Dermis microvascular lymphatic vessel endothelial cell (primary cell): ENCODE data around the gene LRRC74B. TPM values are rescaled to one million over a fixed set of nuclear protein-coding genes. Genes with fewer than 3 reads are reported as not detected.

Source experiments
- DNase-seq, 2 donors: peaks; one replicate each; pipeline versions ENCODE4 v3.0.0 to v3.0.0-alpha.2; 2010; ENCODE audit warnings: low read depth in 2 of 2
- total RNA-seq: library from RNA; depleted of rRNA; stranded (reverse); fragments of >200 nt; gene quantifications from 2 replicates; pipeline ENCODE4 v1.2.1, GENCODE V29; 2014

LRRC74B gene
- total RNA-seq, 1 donor from 2014 or later: not detected

- DNase-seq: no peak
Measured at GRCh38 chr22:21013657-21014201, 32.0 kb upstream of the LRRC74B start.

GRCh38 chr22:21014202-21014725 lies 31.5 kb upstream of the LRRC74B start:
- DNase-seq: peak; percentile 63 to 91

DNA sequence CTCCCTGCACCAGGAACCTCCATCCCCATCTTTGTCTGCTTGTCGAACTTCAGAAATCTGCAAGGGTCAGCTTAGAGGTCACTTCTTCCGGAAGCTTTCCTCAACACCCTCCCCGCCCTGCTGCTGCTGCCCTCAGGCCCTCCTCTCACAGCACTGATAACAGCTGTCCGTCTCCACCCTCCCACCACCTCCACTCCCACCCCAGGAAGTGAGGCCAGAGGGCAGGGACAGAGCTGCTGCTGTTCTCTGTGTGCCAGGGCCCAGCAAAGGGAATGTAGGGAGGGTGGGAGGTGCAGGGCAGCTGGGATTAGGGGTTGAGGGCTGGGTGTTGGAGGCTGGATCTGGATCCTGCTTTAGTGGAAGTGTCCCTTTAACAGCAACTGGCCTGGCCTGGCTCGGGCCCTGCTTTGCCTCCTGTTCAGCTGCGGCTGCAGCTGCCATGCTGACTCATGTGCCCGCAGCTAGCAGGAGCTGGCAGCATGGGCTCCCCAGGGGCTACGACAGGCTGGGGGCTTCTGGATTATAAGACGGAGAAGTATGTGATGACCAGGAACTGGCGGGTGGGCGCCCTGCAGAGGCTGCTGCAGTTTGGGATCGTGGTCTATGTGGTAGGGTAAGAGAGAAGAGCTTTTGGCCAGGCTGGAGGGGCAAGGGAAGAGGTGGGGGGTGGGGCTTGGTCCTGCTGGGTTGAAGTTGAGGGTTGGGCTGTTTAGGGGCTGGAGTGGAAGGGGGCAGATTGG lies 30.9 kb upstream of the LRRC74B start, which contains the start of gene P2RX6:
TSS of gene P2RX6 (plus strand) at position 440 of the 740 bp plus-strand sequence. CDS start at position 450, 10 bp downstream.
- DNase-seq: no peak

GRCh38 chr22:21015466-21016006 lies 30.2 kb upstream of the LRRC74B start:
- no peak for DNase-seq

GRCh38 chr22:21016644-21017420 lies 28.9 kb upstream of the LRRC74B start:
- DNase-seq: no peak

DNA sequence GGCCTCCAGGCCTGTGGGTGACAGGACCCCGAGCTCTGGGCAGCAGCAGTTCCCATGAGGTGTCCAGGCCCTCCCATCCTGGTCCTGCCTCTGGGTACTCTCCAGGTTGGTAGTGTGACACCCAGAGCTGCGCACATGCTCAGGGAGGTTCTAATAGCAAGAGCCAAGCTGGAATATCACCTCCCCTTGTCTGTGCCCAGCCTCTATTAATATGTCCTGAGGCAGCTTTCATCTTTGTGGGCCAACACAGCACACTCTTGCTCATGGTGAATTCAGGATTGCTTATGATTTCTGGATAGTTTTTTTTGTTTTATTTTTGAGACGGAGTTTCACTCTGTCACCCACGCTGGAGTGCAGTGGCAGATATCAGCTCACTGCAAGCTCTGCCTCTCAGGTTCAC lies 27.4 kb upstream of the LRRC74B start:
- no peak for DNase-seq

DNA sequence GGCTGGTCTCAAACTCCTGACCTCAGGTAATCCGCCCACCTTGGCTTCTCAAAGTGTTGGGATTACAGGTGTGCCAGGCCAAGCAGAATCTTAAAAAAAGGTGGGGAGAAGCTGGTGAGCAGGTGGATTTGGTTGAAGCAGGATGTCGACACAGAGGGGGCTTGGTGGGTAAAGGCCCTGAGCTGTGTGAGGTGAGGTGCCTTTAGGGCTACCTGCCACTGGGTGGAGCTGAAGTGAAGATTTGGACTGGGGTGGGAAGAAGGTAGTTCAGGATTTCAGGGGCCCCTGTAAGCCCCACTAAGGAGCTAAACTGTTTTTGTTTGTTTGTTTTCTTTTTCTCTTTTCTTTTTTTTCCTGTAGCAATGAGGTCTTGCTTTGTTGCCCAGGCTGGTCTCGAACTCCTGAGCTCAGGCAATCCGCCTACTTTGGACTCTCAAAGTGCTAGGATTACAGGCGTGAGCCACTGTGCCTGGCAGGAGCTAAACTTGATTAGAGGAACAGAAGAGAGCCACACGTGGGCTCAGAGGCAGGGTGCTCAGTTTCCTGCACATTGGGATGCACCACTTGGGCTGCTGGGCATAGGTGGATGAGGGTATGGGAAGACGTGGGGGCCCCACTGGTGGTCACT lies 24.8 kb upstream of the LRRC74B start:
- peak in 1 of 2 donors; percentile 14 for DNase-seq

DNA sequence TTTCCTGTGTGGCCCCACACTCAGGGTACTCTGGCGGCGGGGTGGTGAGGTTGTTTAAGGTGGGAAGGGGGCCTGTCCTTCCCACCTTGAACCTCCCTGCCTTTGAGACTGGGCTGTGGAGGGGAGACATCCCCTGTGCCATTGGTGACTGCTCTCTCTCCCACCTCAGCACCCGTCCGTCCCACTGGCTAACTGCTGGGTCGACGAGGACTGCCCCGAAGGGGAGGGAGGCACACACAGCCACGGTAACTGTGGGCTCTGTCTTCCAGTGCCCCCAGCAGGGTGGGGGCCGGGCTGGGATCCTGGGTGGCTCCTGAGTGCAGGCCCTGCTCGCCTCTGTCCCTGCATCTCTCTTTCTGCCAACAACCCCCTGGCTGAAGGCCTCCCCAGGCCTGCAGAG lies 23.2 kb upstream of the LRRC74B start:
- DNase-seq: no peak

GRCh38 chr22:21022955-21023614 lies 22.7 kb upstream of the LRRC74B start:
- no peak for DNase-seq

GRCh38 chr22:21025266-21025665 lies 20.5 kb upstream of the LRRC74B start:
- no peak for DNase-seq

- DNase-seq: no peak
Measured at GRCh38 chr22:21025763-21026755, 19.7 kb upstream of the LRRC74B start.

- DNase-seq: no peak
Measured at GRCh38 chr22:21026783-21027692, 18.7 kb upstream of the LRRC74B start.

DNA sequence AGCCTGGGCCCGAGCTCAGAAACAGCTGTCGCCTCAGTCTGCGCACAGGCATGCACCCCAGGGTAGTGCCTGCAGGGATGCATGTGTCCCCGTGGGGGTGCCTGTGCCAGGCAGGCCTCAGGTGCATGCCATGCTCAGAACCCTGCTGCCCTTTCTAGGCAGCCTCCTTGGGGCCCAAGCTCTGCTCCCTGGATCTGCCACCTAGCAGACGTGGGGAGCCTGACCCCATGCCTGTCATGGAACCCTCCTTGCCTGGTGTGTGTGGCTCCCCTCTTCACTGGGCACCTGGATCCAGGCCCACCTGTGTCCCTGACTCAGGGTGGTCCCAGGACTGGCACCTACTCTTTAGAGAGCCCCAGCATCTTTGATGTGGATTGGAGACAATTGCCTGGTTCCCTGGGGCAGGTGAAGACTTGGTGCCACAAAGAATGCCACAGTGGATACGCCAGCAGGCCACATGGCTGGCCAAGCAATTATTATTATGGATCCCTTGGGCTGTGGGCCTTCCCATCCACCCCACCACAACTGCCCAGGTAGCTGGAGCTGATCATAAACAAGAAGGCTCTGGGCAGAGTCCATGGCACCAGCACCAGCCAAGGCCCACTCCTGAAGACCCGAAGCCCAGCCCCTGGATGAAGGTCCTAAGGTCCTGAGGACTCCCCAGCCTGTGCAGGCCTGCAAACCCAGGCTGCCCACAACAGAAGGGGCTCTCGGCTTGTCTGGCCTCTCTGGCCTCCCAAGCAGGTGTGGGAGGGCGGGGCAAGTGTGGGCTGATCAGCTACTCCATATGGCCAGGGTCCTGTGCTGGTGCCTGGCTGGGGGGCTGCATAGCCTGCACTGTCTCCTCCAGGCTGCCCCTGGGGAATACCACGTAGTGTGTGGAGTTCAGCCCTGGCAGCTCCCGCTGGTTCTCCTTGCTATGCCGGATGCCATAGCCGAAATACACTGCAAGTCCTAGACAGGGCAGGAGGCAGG lies 17.2 kb upstream of the LRRC74B start:
- no peak for DNase-seq

DNA sequence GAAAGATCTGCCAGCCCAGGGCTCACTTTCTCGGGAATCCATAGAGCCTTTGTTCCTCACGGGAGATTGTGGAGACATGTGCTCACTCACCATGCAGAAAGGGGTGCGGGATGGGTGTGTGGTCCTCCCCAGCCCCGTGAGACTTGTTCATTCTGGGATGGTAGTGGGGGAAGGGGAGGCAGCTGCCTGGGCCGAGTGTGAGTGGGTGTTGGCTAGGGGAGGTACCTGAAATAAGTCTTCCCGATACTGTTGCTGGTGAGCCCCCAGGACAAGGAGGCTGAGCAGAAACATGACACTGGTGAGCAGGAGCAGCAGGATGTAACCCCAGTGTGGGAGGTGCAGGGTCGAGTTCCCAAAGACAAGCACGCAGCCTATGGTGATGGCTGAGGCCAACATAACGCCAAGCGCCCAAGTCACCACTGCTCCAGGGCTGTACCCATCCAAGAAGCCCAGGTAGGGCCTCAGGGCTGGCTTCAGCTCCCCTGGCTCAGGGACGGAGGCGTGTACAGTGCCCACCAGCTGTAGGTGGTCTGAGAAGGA lies 16.2 kb upstream of the LRRC74B start:
- DNase-seq: no peak

GRCh38 chr22:21030032-21030431 lies 15.7 kb upstream of the LRRC74B start:
- no peak for DNase-seq

DNA sequence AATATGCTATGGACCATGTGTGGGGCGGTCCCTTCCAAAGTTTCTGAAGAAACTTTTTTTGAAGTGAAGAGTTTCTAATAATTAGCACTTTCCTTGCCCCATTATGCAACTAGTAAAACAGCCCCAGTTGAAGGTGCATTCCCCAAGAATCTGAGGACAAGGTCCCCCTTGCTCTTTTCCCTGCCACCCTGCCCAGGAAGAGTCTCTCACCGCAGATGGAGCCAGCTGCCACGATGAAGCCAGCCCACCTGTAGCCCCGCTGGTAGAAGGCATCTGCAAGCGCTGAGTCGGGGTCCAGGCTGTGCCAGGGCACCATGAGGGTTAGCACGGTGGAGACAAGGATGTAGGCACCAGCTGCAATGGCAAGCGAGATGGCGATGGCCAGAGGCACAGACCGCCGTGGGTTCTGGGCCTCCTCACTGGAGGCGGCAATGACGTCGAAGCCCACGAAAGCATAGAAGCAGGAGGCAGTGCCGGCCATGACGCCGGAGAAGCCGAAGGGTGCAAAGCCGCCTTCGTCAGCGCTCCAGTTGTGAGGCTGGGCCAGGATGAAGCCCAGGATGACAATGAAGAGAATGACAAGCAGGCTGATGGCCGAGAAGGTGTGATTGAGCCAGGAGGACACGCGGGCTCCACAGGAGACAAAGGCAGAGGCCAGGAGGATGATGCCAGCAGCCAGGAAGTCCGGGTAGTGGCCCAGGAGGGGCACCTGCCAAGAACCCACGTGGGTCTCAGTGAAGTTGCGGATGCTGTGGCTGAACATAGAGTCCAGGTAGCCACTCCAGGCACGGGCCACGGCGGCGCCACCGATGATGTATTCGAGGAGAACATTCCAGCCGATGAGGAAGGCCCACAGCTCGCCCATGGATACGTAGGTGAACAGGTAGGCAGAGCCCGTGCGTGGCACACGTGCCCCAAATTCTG lies 14.9 kb upstream of the LRRC74B start:
- no peak for DNase-seq
